Measurements from ENCODE around the gene PDCD1.

Gene PDCD1

DNA sequence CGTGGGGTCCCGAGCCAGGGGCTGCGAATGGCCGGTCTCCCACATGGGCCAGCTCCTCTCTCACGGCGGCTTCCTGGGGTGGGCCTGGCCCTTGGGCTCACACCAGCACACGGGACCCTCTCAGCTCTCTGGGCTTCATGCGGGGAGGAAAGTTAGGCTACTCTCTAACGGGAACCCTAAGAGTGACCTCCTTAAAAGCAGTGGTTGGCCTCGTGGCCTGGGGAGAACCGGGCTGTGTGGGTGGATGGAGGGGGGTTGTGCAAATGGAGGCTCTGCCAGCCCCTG lies 36.7 kb upstream of the PDCD1 start:
- DNase-seq, result no peak

GRCh38 chr2:241894681-241895426 lies 36.2 kb upstream of the PDCD1 start:
- DNase-seq, result no peak

- DNase-seq, result no peak
These were observed 35.5 kb upstream of the PDCD1 start for GRCh38 chr2:241894056-241894641.

GRCh38 chr2:241893265-241893664 lies 34.6 kb upstream of the PDCD1 start:
- no peak for DNase-seq

- DNase-seq, result peak; percentile 20
These were observed 33.8 kb upstream of the PDCD1 start for GRCh38 chr2:241892299-241893137.

DNA sequence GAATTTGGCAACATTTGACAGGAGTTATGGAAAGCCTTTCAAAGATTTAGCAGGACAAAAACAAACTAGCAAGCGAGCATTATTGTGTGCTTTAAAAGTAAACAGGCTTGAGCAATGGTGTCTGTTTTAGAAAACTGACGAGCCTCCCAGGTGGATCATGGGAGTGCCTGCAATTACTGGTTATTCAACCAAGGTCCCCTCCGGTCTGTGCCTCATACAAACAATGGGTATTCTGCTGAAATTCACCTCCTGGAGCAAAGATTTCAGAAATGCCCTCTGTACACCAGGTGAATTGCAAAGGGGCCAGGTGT lies 33.2 kb upstream of the PDCD1 start:
- peak; percentile 4 for DNase-seq

GRCh38 chr2:241891315-241891987 lies 32.8 kb upstream of the PDCD1 start:
- DNase-seq, result peak; percentile 16

- peak; percentile 27 for DNase-seq
These were observed 32.0 kb upstream of the PDCD1 start for GRCh38 chr2:241890524-241891235.

DNA sequence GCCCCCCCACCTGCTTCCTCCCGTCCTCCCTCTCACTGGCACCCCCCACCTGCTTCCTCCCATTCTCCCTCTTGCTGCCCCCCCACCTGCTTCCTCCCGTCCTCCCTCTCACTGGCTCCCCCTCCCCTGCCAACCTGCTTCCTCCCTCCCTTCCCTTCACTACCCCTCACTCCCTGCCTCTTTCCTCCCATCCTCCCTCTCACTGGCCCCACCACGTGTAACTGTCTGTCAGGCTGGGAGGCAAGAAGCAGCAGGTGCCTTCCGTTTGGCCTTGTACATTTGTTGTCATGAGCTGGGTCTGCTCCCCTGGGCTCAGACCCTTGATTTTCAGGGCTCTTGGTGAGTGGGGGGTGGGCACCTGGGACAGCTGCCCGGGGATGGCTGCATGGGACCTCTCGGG lies 29.9 kb upstream of the PDCD1 start:
- no peak for DNase-seq

DNA sequence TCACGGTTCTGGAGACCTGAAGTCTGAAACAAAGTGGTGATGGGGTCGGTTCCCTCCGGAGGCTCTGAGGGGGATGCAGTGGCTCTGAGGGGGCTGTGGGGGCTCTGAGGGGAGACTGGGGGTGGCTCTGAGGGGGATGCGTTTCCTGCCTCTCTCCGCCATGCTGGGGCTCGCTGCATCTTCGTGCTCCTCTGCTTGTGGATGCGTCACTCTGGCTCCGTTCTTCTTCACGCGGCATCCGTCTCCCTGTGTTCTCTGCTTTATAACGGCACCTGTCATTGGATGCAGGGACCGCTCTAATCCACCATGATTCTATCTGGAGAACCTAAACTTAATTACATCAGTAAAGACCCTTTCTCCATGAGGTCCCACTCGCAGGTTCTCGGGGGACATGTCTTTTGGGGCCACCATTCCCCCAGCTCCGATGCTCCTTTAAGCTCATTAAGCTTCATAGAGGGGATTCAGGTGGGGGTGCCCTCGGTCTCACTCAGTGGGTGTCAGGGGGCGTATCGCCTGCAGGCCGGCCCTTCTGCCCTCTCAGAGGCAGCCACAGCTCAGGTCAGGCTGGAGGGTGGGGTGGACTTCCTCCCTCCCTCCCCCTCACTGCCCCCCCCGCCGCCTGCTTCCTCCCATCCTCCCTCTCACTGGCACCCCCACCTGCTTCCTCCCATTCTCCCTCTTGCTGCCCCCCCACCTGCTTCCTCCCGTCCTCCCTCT lies 29.3 kb upstream of the PDCD1 start:
- DNase-seq, result no peak

- no peak for DNase-seq
These were observed 28.2 kb upstream of the PDCD1 start for GRCh38 chr2:241886840-241887447.

GRCh38 chr2:241885946-241886643 lies 27.4 kb upstream of the PDCD1 start:
- DNase-seq, result no peak

DNA sequence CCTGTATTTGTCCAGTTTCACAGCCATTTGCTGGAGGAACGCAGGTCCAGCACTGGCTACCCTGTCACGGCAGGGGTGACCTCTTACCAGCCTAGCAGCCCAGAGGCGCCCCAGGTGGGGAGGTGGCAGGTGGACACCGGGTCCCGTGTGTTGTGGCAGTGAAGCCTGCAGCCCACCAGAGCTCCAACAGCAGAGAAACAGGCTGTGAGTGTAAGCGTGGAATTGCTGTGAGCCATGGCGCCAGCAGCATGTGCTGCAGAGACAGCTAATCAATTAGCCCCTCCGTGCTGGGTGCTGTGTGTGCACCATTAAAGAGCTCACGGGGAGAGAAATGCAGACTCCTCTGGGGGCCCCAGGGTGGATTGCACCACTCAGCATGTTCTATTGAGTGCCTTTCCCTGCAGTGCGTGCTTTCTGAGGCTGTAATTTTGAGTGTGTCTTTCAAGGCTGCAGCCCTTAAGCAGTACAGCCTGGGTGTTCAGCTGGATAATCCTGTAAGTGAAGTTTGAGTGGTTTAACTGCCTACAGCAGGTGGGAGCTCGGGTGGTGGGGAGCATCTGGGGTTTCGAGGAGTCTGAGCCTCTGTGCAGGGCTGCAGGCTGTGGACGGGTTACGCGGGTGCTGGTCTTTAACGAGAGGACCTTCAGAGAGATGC lies 26.7 kb upstream of the PDCD1 start:
- no peak for DNase-seq

GRCh38 chr2:241884951-241885290 lies 26.2 kb upstream of the PDCD1 start:
- DNase-seq, result no peak

GRCh38 chr2:241882091-241882625 lies 23.5 kb upstream of the PDCD1 start:
- peak; percentile 66 for DNase-seq

GRCh38 chr2:241880311-241881073 lies 21.8 kb upstream of the PDCD1 start:
- DNase-seq, result no peak

GRCh38 chr2:241879326-241879725 lies 20.6 kb upstream of the PDCD1 start:
- DNase-seq, result no peak

- peak; percentile 83 for DNase-seq
These were observed 19.6 kb upstream of the PDCD1 start for GRCh38 chr2:241877989-241878970.
